Lung (tissue), 12 donors: ENCODE measurements around the gene PRKCE. TPM values are rescaled to one million over a fixed set of nuclear protein-coding genes. Genes with fewer than 3 reads are reported as not detected.

Experiments
- ATAC-seq: fragments of 200-7000 bp; cut with Tn5 transposase; one replicate; pipeline ENCODE4 v1.9.1; 2020; ENCODE audit warnings: moderate number of reproducible peaks; ENCODE audit not compliant: insufficient read depth, low FRiP score
- DNase-seq, 3 donors: peaks; one replicate each; pipeline ENCODE4 v3.0.0-alpha.2; 2013 to 2017
- H3K27ac ChIP-seq, 2 donors: one replicate each; pipeline ENCODE4 v1.5.1; 2013; ENCODE audit warnings: mild to moderate bottlenecking in 2 of 2, moderate library complexity in 2 of 2, control low read depth in 1 of 2, inconsistent platforms in 1 of 2, low read depth in 1 of 2, low read length in 1 of 2
- H3K27me3 ChIP-seq, 3 donors: one replicate each; pipeline ENCODE4 v1.5.1; 2013; ENCODE audit warnings: low read length in 2 of 3; ENCODE audit not compliant: control insufficient read depth in 3 of 3, insufficient read depth in 3 of 3
- H3K36me3 ChIP-seq, 4 donors: one replicate each; pipeline ENCODE4 v1.5.1; 2013; ENCODE audit warnings: low read length in 4 of 4, mild to moderate bottlenecking in 1 of 4, moderate library complexity in 1 of 4; ENCODE audit not compliant: control insufficient read depth in 4 of 4, insufficient read depth in 4 of 4
- H3K4me1 ChIP-seq, 5 donors: one replicate each; pipeline ENCODE4 v1.5.1; 2013; ENCODE audit warnings: low read length in 5 of 5, mild to moderate bottlenecking in 2 of 5, moderate library complexity in 1 of 5; ENCODE audit not compliant: control insufficient read depth in 5 of 5, insufficient read depth in 5 of 5
- H3K4me3 ChIP-seq: one replicate; pipeline ENCODE4 v1.5.1; 2013; ENCODE audit warnings: mild to moderate bottlenecking, control low read depth, moderate library complexity
- H3K9ac ChIP-seq, 2 donors: one replicate each; pipeline ENCODE4 v1.5.1; 2013; ENCODE audit warnings: low read length in 2 of 2, control low read depth in 1 of 2; ENCODE audit not compliant: insufficient read depth in 1 of 2
- H3K9me3 ChIP-seq, 4 donors: one replicate each; pipeline ENCODE4 v1.5.1; 2013; ENCODE audit warnings: low read length in 3 of 4, mild to moderate bottlenecking in 1 of 4, moderate library complexity in 1 of 4; ENCODE audit not compliant: control insufficient read depth in 4 of 4, insufficient read depth in 3 of 4
- CTCF ChIP-seq: IDR thresholded peaks from 2 replicates; pipeline ENCODE4 v1.5.1; 2012; ENCODE audit warnings: mild to moderate bottlenecking; ENCODE audit errors: control extremely low read depth, extremely low read depth
- WGBS, 2 donors: extraction: QIAGEN DNeasy Blood & Tissue Kit; methylation state at CpG; one replicate each; pipeline ENCODE4 v1.1.7; 2013; 5-methylcytosine and 5-hydroxymethylcytosine counted together
- polyA plus RNA-seq, 2 donors: library from polyadenylated mRNA; stranded (reverse); fragments of 200-250 nt; gene quantifications; one replicate each; pipeline ENCODE4 v1.2.1, GENCODE V29; 2013
- total RNA-seq, 2 donors: library from RNA; depleted of rRNA in 1 of 2; stranded (reverse); fragments of >200 nt in 1 of 2; gene quantifications; one replicate each; pipeline ENCODE4 v1.2.1, GENCODE V29; 2014 to 2021
- donor health status: control.
- donor health status: control.
- donor health status: Bipolar disorder and iron deficiency.
- donor health status: healthy.
- donor health status: DM: yes; HTN: yes; CAD: no.

Gene PRKCE
- total and polyA plus RNA-seq, 4 donors: 12.5 to 82.2 (median 32.1) TPM

DNA sequence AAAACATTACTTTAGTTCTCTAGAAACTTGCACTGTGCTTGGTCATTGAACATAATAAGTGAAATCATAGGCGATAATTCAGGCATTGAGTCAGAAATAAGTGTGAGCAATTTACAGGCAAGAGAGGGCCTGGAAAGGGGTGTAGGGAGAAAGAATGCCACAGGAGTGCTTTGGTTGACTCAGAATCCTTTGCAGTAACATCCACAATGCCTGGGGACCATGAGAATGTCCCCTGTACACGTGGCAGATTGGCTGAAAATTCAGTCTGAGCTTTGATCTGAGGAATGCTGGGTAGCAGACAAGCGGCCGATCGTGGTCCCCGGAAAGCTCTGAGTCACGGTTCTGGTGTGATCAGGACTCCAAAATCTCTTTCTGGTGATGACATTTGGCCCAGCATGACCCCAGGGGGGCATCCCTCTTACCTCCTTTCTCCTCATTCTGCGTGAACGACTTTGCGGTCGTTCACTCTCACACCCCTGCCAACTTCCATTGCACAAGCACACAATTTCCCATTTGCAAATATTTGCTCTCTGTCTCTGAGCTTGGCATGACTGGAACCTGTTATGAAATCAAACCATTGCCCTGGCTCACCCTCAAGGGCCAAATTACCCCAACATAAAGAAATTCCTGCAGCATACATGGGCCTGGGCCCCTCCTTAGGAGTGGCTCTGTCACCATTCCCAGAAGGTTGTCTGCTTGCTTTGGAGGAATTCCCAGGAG lies 340.7 kb downstream of the PRKCE start:
- Histone ChIP-seq H3K9ac (no peak overlapping the region), H3K36me3 (peaks cover 0 to 2% (median 0%) of the 10 kb centered on the region in 4 donors), H3K27me3 (no peaks in the 10 kb centered on the region), H3K4me3 (no peak overlapping the region), H3K4me1 (peaks cover 0 to 26% (median 11%) of the 10 kb centered on the region in 5 donors), H3K9me3 (no peaks in the 10 kb centered on the region), H3K27ac (peak overlapping the region in 1 of 2 donors; percentile 83)
- 31 to 44% methylated on average over 11 of the region's 11 CpGs for WGBS, 2 donors
- ATAC-seq: peak; percentile 63
- DNase-seq: peak; percentile 43 to 76 (median 53)
- no peak for TF ChIP-seq CTCF

- H3K9ac ChIP-seq: no peak overlapping the region
- no peak for ATAC-seq
- WGBS, 2 donors: 50 to 61% methylated on average over 7 of the region's 7 CpGs
These were observed 341.4 kb downstream of the PRKCE start for GRCh38 chr2:45992741-45993475.

GRCh38 chr2:45993476-45993991 lies 342.1 kb downstream of the PRKCE start:
- 50 to 63% methylated on average over 6 of the region's 6 CpGs for WGBS, 2 donors
- peak overlapping the region in 1 of 2 donors; percentile 77 for H3K27ac ChIP-seq
- peak; percentile 73 to 93 (median 88) for DNase-seq

More at GRCh38 chr2:45992741-45993475, 341.4 kb downstream of the PRKCE start:
- peak overlapping the region in 1 of 2 donors; percentile 83 for H3K27ac ChIP-seq
- no peak overlapping the region for H3K4me3 ChIP-seq
- peaks cover 0 to 2% (median 0%) of the 10 kb centered on the region in 4 donors for H3K36me3 ChIP-seq
- H3K9me3 ChIP-seq: no peaks in the 10 kb centered on the region
- H3K27me3 ChIP-seq: no peaks in the 10 kb centered on the region
- no peak for TF ChIP-seq CTCF
- no peak for DNase-seq
- H3K4me1 ChIP-seq: peaks cover 0 to 26% (median 11%) of the 10 kb centered on the region in 5 donors

More at GRCh38 chr2:45993476-45993991, 342.1 kb downstream of the PRKCE start:
- H3K4me3 ChIP-seq: no peak overlapping the region
- peaks cover 0 to 26% (median 11%) of the 10 kb centered on the region in 5 donors for H3K4me1 ChIP-seq
- no peaks in the 10 kb centered on the region for H3K36me3 ChIP-seq
- H3K9me3 ChIP-seq: no peaks in the 10 kb centered on the region
- H3K9ac ChIP-seq: no peak overlapping the region
- ATAC-seq: peak; percentile 57
- H3K27me3 ChIP-seq: no peaks in the 10 kb centered on the region
- TF ChIP-seq CTCF: peak; percentile 46
